AG09319 (cell line): ENCODE results near the gene MLLT1.

ENCODE experiments used
- DNase-seq: peaks from one replicate; pipeline ENCODE4 v3.0.0-alpha.2; 2010; ENCODE audit warnings: low read depth; ENCODE audit errors: extremely low read depth
- CTCF ChIP-seq: IDR thresholded peaks from 2 replicates; pipeline ENCODE4 v1.5.1; 2011; ENCODE audit warnings: low read depth, mild to moderate bottlenecking, inconsistent platforms, low read length, moderate library complexity

Gene MLLT1

GRCh38 chr19:6228551-6229215 lies 51.1 kb downstream of the MLLT1 start:
- no peak for TF ChIP-seq CTCF
- no peak for DNase-seq

GRCh38 chr19:6227936-6228325 lies 51.8 kb downstream of the MLLT1 start:
- no peak for DNase-seq
- TF ChIP-seq CTCF, result no peak

- TF ChIP-seq CTCF, result no peak
- no peak for DNase-seq
Observed at GRCh38 chr19:6227156-6227935, 52.4 kb downstream of the MLLT1 start.

GRCh38 chr19:6226444-6227155 lies 53.2 kb downstream of the MLLT1 start:
- no peak for DNase-seq
- no peak for TF ChIP-seq CTCF

- DNase-seq, result no peak
- TF ChIP-seq CTCF, result no peak
Observed at GRCh38 chr19:6226012-6226411, 53.8 kb downstream of the MLLT1 start.

- no peak for TF ChIP-seq CTCF
- DNase-seq, result no peak
Observed at GRCh38 chr19:6225232-6225865, 54.4 kb downstream of the MLLT1 start.
